GM11168 (cell line): Measurements from ENCODE around the gene C9orf85.
"Not testable (repeated sequence)": the region's sequence is repeated elsewhere in the genome, so short reads cannot be mapped to it uniquely, and the experiment has no call there.

Source experiments
- in situ Hi-C: fragments of 300-500 bp; cut with MboI; formaldehyde crosslinking; loops from one replicate; pipeline ENCODE4 v1.12.0; 2022; ENCODE audit warnings: low sequenced_read_pairs; ENCODE audit not compliant: unreplicated experiment

C9orf85 gene

GRCh38 chr9:71937070-71937625, 25.7 kb downstream of the C9orf85 start:
- in situ Hi-C loops: no loop called here

- in situ Hi-C loops: no loop called here
Measured at GRCh38 chr9:71937898-71938297, 26.5 kb downstream of the C9orf85 start.

GRCh38 chr9:71941060-71941568, 29.7 kb downstream of the C9orf85 start:
- in situ Hi-C loops: no loop called here

- in situ Hi-C loops: no loop called here
Measured at GRCh38 chr9:71941998-71942567, 30.6 kb downstream of the C9orf85 start.

- in situ Hi-C loops: no loop called here
Measured at GRCh38 chr9:71944754-71945375, 33.4 kb downstream of the C9orf85 start.

- in situ Hi-C loops: not testable (repeated sequence)
Measured at GRCh38 chr9:71954652-71955051, 43.2 kb downstream of the C9orf85 start.

GRCh38 chr9:71955300-71955915, 44.0 kb downstream of the C9orf85 start:
- in situ Hi-C loops: no loop called here

GRCh38 chr9:71962328-71962727, 50.9 kb downstream of the C9orf85 start:
- in situ Hi-C loops: no loop called here

GRCh38 chr9:71963471-71963996, 52.1 kb downstream of the C9orf85 start:
- in situ Hi-C loops: not testable (repeated sequence)

- in situ Hi-C loops: no loop called here
Measured at GRCh38 chr9:71965403-71965802, 54.0 kb downstream of the C9orf85 start.

GRCh38 chr9:71966601-71967000, 55.2 kb downstream of the C9orf85 start:
- in situ Hi-C loops: no loop called here

- in situ Hi-C loops: no loop called here
Measured at GRCh38 chr9:71968541-71969090, 57.2 kb downstream of the C9orf85 start.

- in situ Hi-C loops: no loop called here
Measured at GRCh38 chr9:71975833-71976232, 64.4 kb downstream of the C9orf85 start.

GRCh38 chr9:71977003-71977402, 65.6 kb downstream of the C9orf85 start:
- in situ Hi-C loops: no loop called here

- in situ Hi-C loops: no loop called here
Measured at GRCh38 chr9:71980266-71981190, 69.1 kb downstream of the C9orf85 start.

- in situ Hi-C loops: no loop called here
Measured at GRCh38 chr9:71981944-71982343, 70.5 kb downstream of the C9orf85 start.

- in situ Hi-C loops: no loop called here
Measured at GRCh38 chr9:71984403-71984802, 73.0 kb downstream of the C9orf85 start.

GRCh38 chr9:71984831-71985281, 73.4 kb downstream of the C9orf85 start:
- in situ Hi-C loops: no loop called here

GRCh38 chr9:71985297-71985911, 74.0 kb downstream of the C9orf85 start:
- in situ Hi-C loops: no loop called here
